KMS-11 (cell line): ENCODE data around the gene NUAK2.

Experiments used
- H2AFZ ChIP-seq: fragments of 200-600 bp; sonication (generic); 2 replicates; pipeline ENCODE4 v1.6.1; 2016; ENCODE audit warnings: antibody characterized with exemption, mixed run types, low read depth
- H3K27ac ChIP-seq: fragments of 200-600 bp; sonication (generic); 2 replicates; pipeline ENCODE4 v1.6.1; 2016; ENCODE audit warnings: mild to moderate bottlenecking, mixed run types
- H3K27me3 ChIP-seq: fragments of 200-600 bp; sonication (generic); 2 replicates; pipeline ENCODE4 v1.6.1; 2017; ENCODE audit warnings: mild to moderate bottlenecking, low read depth, mixed run types, moderate library complexity; ENCODE audit not compliant: insufficient read depth
- H3K36me3 ChIP-seq: fragments of 200-600 bp; sonication (generic); 2 replicates; pipeline ENCODE4 v1.6.1; 2017; ENCODE audit warnings: mild to moderate bottlenecking, mixed run types; ENCODE audit not compliant: insufficient read depth
- H3K4me1 ChIP-seq: fragments of 200-600 bp; sonication (generic); 2 replicates; pipeline ENCODE4 v1.6.1; 2016; ENCODE audit warnings: mild to moderate bottlenecking, low read depth, mixed run types; ENCODE audit not compliant: poor library complexity, severe bottlenecking
- H3K4me2 ChIP-seq: fragments of 200-600 bp; sonication (generic); 2 replicates; pipeline ENCODE4 v1.7.0; 2016; ENCODE audit warnings: mild to moderate bottlenecking, mixed run types
- H3K4me3 ChIP-seq: fragments of 200-600 bp; sonication (generic); IDR thresholded peaks from 2 replicates; pipeline ENCODE4 v1.6.1; 2017; ENCODE audit warnings: low read depth, low read length, mixed read lengths; ENCODE audit not compliant: insufficient read depth
- H3K79me2 ChIP-seq: fragments of 200-600 bp; sonication (generic); 2 replicates; pipeline ENCODE4 v1.6.1; 2016; ENCODE audit warnings: low read depth, mixed run types; ENCODE audit not compliant: insufficient read depth
- H3K9ac ChIP-seq: fragments of 200-600 bp; sonication (generic); 2 replicates; pipeline ENCODE4 v1.6.1; 2016; ENCODE audit warnings: mild to moderate bottlenecking, mixed run types
- H4K20me1 ChIP-seq: fragments of 200-600 bp; sonication (generic); 2 replicates; pipeline ENCODE4 v1.6.1; 2016; ENCODE audit warnings: mild to moderate bottlenecking, mixed run types; ENCODE audit not compliant: insufficient read depth
- TF ChIP-seq, protein P1 (sequence below): fragments of 200-600 bp; sonication (generic); conservative IDR thresholded peaks from 2 replicates; pipeline ENCODE4 v1.6.1; 2017; ENCODE audit warnings: low read depth, mild to moderate bottlenecking, antibody characterized with exemption, low read length, moderate library complexity, mixed read lengths

Gene NUAK2

DNA sequence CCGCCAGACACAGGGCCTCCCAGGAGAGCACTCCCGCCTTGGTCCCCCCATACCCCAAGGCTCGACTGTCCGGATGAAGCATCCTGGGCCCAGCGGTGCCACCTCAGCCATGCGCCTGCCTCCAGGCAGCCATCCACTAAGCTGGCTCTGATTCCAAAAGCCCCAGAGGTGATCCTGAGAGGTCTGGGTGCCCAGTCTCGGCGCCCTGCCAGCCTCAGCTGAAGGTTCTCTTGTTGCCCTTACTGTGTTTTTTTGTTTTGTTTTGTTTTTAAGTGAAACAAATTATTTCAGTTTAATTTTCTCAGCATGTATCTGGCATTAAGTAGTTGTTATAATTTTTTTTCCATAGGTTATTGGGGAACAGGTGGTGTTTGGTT lies 44.9 kb downstream of the NUAK2 start:
- Histone ChIP-seq H2AFZ (no peak overlapping the region), H3K27me3 (no peaks in the 10 kb centered on the region), H3K4me3 (no peak overlapping the region), H3K4me1 (peaks cover 74% of the 10 kb centered on the region), H3K79me2 (no peaks in the 10 kb centered on the region), H3K9ac (no peak overlapping the region), H3K27ac (no peak overlapping the region), H3K36me3 (no peaks in the 10 kb centered on the region), H4K20me1 (no peaks in the 10 kb centered on the region), H3K4me2 (no peak overlapping the region)
- TF ChIP-seq, protein P1, sequence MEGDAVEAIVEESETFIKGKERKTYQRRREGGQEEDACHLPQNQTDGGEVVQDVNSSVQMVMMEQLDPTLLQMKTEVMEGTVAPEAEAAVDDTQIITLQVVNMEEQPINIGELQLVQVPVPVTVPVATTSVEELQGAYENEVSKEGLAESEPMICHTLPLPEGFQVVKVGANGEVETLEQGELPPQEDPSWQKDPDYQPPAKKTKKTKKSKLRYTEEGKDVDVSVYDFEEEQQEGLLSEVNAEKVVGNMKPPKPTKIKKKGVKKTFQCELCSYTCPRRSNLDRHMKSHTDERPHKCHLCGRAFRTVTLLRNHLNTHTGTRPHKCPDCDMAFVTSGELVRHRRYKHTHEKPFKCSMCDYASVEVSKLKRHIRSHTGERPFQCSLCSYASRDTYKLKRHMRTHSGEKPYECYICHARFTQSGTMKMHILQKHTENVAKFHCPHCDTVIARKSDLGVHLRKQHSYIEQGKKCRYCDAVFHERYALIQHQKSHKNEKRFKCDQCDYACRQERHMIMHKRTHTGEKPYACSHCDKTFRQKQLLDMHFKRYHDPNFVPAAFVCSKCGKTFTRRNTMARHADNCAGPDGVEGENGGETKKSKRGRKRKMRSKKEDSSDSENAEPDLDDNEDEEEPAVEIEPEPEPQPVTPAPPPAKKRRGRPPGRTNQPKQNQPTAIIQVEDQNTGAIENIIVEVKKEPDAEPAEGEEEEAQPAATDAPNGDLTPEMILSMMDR, result no peak

- Histone ChIP-seq H2AFZ (no peak overlapping the region), H3K79me2 (no peaks in the 10 kb centered on the region), H4K20me1 (no peaks in the 10 kb centered on the region), H3K9ac (no peak overlapping the region), H3K4me3 (no peak overlapping the region), H3K4me2 (no peak overlapping the region; the same call in 1 of the 2 replicates), H3K27me3 (no peaks in the 10 kb centered on the region), H3K27ac (no peak overlapping the region), H3K36me3 (no peaks in the 10 kb centered on the region), H3K4me1 (peaks cover 72% of the 10 kb centered on the region)
- TF ChIP-seq, protein P1, result no peak
These were observed 45.4 kb downstream of the NUAK2 start for GRCh38 chr1:205275916-205276688.

- Histone ChIP-seq H4K20me1 (no peaks in the 10 kb centered on the region), H3K9ac (no peak overlapping the region), H3K27me3 (no peaks in the 10 kb centered on the region), H3K27ac (no peak overlapping the region), H3K4me3 (no peak overlapping the region), H2AFZ (no peak overlapping the region), H3K79me2 (no peaks in the 10 kb centered on the region), H3K4me2 (peak overlapping the region; percentile 25), H3K36me3 (no peaks in the 10 kb centered on the region), H3K4me1 (peaks cover 73% of the 10 kb centered on the region)
- TF ChIP-seq, protein P1, result no peak
These were observed 46.4 kb downstream of the NUAK2 start for GRCh38 chr1:205275133-205275532.

DNA sequence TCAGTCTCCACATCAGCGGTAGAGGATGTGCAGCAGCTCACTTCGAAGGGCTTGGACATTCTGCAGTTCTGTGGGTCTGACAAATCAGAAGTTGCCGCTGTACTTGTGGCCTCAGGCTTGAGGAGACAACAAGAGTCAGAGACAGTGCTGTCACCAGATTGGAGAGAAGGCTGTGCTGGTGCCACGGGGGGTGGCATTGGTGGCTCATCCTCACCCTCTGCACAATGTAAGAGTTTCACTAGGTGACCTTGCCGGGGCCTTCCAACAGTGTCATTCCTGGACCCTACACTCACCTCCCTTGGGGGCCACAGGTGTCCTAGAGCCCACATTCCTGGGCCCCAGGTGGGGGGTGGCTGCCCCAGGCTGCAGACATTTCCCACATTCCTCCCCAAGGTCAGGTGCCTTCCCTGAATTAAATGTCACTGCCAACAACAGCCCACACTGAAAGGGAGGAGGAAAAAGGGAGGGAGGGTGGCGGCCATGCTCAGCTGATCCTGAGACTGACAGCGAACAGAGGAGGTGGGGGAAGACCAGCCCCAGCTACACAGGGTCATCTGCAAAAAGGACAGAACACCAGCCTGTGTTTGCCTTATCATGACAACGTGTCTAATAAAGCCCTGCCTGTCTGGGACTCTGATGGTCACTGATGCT lies 47.4 kb downstream of the NUAK2 start:
- peak overlapping the region; percentile 49 for H3K4me2 ChIP-seq
- no peak overlapping the region for H3K9ac ChIP-seq
- H3K36me3 ChIP-seq, result no peaks in the 10 kb centered on the region
- H2AFZ ChIP-seq, result no peak overlapping the region
- no peak overlapping the region for H3K27ac ChIP-seq
- H3K27me3 ChIP-seq, result no peaks in the 10 kb centered on the region
- TF ChIP-seq, protein P1, result no peak
- no peak overlapping the region for H3K4me3 ChIP-seq
- H4K20me1 ChIP-seq, result no peaks in the 10 kb centered on the region
- no peaks in the 10 kb centered on the region for H3K79me2 ChIP-seq
- peaks cover 63% of the 10 kb centered on the region for H3K4me1 ChIP-seq
